Muscle layer of duodenum (tissue), 2 donors: Measurements from ENCODE around the gene EPHA10.

ENCODE experiments used
- H3K27ac ChIP-seq: one replicate; pipeline ENCODE4 v1.7.0; 2013; ENCODE audit warnings: mild to moderate bottlenecking, low read length
- H3K27me3 ChIP-seq: one replicate; pipeline ENCODE4 v1.7.0; 2013; ENCODE audit warnings: low read depth, mild to moderate bottlenecking, control low read depth, low read length
- H3K36me3 ChIP-seq, 2 donors: one replicate each; pipeline ENCODE4 v1.7.0; 2013; ENCODE audit warnings: low read length in 2 of 2, control low read depth in 1 of 2, mild to moderate bottlenecking in 1 of 2; ENCODE audit not compliant: insufficient read depth in 2 of 2, control insufficient read depth in 1 of 2
- H3K4me1 ChIP-seq, 2 donors: one replicate each; pipeline ENCODE4 v1.7.0; 2013; ENCODE audit warnings: low read length in 2 of 2, mild to moderate bottlenecking in 2 of 2, control low read depth in 1 of 2, moderate library complexity in 1 of 2; ENCODE audit not compliant: insufficient read depth in 2 of 2, control insufficient read depth in 1 of 2
- H3K4me3 ChIP-seq, 2 donors: one replicate each; pipeline ENCODE4 v1.7.0; 2013; ENCODE audit warnings: low read length in 2 of 2, low read depth in 1 of 2, mild to moderate bottlenecking in 1 of 2
- H3K9me3 ChIP-seq, 2 donors: one replicate each; pipeline ENCODE4 v1.7.0; 2013; ENCODE audit warnings: low read length in 2 of 2, control low read depth in 1 of 2, mild to moderate bottlenecking in 1 of 2; ENCODE audit not compliant: control insufficient read depth in 1 of 2
- donor health status: healthy.

EPHA10 gene

DNA sequence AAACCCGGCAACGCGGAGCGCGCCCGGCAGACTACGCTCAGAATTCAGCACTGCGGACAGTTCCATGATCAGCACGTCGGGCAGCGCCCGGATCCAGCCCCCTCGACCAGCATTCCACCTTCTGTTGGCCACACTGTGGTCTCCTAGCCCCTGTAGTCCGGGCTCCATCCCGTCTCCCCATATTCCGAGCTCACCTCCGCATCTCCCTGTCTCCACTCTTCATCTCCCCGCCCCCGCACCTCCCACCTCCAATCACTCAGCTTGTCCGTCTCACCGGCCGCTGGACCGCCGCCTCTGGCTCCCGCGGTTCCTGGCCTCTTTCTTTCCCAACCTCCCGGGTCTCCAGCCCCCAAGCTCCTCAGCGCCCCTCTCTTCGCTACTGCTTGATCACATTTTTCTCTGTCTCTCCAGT is 500 bp downstream of the EPHA10 start:
- H3K4me3 ChIP-seq: no peak overlapping the region
- peaks cover 48% of the 10 kb centered on the region for H3K27me3 ChIP-seq
- H3K36me3 ChIP-seq: no peaks in the 10 kb centered on the region
- no peak overlapping the region for H3K27ac ChIP-seq
- no peaks in the 10 kb centered on the region for H3K4me1 ChIP-seq
- H3K9me3 ChIP-seq: no peaks in the 10 kb centered on the region

DNA sequence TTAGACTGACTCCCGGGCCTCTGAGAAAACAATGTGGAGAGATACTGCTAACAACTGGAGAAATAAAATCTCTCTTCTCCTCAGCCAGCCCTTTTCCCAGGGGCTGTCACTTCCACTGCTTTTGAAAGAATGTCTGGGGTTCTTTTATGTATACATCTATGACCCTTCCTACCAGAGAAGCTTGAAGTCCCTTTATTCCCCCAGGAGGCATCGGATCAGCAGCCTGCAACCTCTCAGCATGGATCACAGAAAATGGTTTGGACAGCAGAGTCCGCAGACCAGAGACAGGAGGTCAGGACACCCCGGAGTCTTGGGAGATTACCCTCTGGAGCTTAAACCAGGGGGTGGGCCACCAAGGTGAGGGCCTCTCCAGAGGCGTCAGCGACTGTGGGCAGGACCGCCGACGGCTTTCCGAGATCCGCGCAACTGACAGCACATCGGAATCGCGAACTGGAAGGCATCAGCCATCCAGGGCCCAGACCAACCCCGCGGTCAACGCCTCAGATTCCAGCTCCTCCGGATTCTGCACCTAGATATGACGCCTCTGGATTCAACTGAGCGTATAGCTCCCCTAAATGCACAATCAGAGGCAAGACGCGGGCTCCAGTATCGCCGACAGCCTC is 1.0 kb downstream of the EPHA10 start:
- Histone ChIP-seq H3K9me3 (no peaks in the 10 kb centered on the region), H3K27me3 (peaks cover 48% of the 10 kb centered on the region), H3K27ac (no peak overlapping the region), H3K4me3 (no peak overlapping the region), H3K36me3 (no peaks in the 10 kb centered on the region), H3K4me1 (no peaks in the 10 kb centered on the region)

DNA sequence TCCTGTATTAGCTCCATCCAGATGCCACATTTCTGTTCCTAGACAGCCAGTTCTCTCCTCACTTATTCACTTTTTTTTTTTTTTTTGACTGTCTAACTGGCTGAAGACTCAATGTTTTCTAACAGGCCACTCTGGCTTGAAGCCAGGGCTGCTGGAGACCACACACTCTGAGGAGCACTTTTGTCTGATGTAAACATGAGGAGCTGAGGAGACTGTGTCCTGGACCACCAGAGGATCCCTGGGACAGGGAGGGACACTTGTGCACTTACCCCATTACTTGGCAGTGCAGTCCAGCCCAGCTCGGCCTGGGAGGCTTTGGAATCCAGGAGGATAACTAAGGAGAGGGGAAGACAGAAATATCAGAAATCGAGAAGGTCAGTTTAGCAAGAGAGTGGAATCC is 2.4 kb downstream of the EPHA10 start:
- peaks cover 48% of the 10 kb centered on the region for H3K27me3 ChIP-seq

DNA sequence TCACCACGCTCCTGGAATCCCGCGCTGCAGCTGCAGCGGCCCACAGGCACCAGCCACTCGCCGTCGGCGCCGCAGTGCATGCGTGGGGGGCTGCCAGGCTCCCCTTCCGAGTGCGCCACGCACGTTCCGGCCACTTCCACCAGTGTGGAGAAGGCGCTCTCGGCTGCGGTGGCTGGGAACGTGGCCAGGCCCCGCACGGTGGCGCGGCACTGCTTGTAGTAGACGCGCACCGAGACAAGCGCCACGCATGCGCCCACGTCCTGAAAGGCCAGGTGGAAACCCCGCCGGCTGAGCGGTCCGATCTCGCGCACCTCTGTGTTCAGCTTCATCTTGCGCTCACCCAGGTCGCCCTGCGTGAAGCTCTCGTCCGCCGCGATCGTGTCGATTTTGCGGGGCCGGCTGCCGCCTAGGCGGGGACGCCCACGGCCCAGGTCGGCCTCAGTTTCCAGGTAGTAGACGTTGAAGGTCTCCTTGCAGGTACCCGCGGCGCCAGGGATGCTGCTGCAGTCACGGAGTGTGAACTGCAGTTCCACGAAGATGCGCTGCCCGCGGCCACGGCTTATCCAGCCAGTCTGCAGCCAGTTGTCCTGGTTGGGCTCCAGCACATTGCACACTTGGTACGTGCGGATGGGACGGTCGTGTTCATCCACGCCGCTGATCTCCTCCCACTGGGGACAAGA is 3.4 kb downstream of the EPHA10 start:
- Histone ChIP-seq H3K36me3 (no peaks in the 10 kb centered on the region), H3K27me3 (peaks cover 43% of the 10 kb centered on the region), H3K9me3 (no peaks in the 10 kb centered on the region), H3K4me3 (no peak overlapping the region), H3K4me1 (no peaks in the 10 kb centered on the region), H3K27ac (no peak overlapping the region)

More for the DNA sequence above, 2.4 kb downstream of the EPHA10 start:
- Histone ChIP-seq H3K36me3 (no peaks in the 10 kb centered on the region), H3K4me1 (no peaks in the 10 kb centered on the region), H3K4me3 (no peak overlapping the region), H3K27ac (no peak overlapping the region), H3K9me3 (no peaks in the 10 kb centered on the region)

DNA sequence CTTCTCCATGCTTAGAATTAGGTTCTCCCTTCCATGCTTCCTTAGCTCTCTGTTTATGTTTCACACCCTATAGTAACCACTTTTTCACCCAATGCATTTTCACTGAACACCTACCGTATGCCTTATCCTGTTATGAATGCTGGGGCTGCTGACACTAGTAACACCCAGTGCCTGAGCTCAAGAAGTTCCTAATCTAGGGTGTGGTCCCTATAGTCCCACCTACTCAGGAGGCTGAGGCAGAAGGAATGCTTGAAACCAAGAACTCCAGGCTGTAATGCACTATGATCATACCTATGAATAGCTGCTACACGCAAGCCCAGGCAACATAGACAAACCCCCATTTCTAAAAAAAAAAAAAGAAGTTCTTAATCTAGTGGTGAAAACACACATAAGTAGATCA is 5.5 kb downstream of the EPHA10 start:
- Histone ChIP-seq H3K27me3 (peaks cover 28% of the 10 kb centered on the region), H3K27ac (no peak overlapping the region), H3K4me3 (no peak overlapping the region), H3K36me3 (no peaks in the 10 kb centered on the region), H3K9me3 (no peaks in the 10 kb centered on the region), H3K4me1 (no peaks in the 10 kb centered on the region)

DNA sequence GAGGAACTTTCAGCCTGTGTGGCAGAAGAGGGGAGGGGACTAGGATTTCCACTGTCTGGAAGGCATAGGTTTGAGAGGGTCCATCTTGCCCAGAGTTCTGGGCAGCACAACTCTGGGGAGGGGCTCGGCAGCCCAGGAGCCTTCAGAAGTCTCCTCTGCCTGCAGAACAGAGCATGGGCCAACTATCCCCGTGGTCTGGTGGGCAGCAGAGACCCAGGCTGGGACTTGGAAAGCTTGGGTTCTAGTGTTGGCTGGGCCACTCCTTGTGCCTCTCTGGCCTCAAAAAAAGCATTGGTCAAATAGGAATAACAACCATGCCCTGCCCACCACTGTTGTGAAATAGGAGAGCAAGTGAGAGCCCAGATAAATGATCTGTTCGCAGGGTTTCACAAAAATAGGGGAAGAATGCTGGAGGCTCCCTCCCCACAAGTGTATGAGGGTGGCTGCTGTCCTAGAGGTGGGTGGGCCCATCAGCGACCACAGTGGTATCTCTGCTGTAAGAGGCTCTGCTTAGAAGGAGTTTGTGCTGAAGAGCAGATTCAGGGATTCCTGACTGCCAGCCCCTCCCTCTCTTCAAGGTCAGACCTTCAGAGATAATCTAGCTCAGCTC is 8.9 kb downstream of the EPHA10 start:
- no peaks in the 10 kb centered on the region for H3K36me3 ChIP-seq
- H3K9me3 ChIP-seq: no peaks in the 10 kb centered on the region
- H3K4me3 ChIP-seq: no peak overlapping the region
- no peaks in the 10 kb centered on the region for H3K4me1 ChIP-seq
- H3K27me3 ChIP-seq: peaks cover 21% of the 10 kb centered on the region
- no peak overlapping the region for H3K27ac ChIP-seq

DNA sequence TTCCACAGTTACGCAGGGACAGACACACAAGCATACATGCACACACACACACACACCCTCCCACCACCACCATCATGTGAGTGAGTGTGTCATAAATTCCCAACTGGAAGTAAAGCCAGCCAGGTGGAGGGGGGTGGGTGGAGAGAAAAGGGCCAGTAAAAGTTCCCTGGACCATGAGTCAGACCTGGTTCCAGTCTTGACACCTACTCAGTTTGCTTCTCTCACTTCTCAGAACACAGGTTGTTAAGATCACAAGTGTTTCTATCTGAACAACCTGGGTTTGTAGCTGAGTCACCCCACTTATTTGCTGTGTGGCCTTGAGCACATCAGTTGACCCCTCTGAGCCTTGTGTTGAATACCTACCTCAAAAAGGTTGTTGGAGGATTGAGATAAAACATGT is 9.6 kb downstream of the EPHA10 start:
- Histone ChIP-seq H3K4me1 (no peaks in the 10 kb centered on the region), H3K4me3 (no peak overlapping the region), H3K9me3 (no peaks in the 10 kb centered on the region), H3K27me3 (peaks cover 21% of the 10 kb centered on the region), H3K36me3 (no peaks in the 10 kb centered on the region), H3K27ac (no peak overlapping the region)

DNA sequence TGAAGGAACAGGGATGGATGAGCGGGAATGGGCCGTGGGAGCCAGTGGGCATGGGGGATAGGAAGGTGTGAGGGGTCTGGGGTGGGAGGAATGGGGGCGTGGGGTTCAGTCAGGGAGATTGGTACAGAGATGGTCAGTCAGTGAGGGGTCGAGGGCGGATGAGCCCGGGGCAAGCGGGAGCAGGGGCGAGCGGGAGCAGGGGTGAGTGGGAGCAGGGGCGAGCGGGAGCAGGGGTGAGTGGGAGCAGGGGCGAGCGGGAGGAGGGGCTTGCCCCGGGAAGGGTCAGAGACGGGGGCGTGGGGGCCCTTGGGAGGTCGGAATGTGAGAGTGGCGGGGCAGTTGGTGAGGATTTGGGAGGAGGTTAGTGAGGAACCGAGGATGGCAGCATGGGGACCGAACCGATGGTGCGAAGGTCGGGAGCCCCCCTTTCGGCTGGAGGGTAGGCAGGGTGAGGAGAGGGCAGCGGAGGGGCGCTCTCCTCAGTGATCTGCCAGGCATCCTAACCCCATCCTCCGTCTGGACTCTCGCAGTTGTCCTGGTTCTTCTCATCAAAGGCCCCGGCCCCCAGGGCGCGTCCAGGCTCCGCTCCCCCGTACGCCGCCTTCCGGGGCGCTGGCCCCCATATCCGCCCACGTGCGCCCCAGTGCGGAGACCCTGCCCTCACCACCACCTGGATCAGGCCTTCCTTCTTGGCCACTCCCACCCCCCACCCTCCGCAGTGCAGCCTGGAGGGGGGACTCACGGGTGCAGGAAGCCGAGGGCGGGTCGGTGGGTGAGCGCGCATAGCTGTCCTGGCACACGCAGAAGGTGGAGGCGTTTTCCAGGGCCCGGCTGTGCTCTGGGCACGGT is 11.2 kb downstream of the EPHA10 start:
- Histone ChIP-seq H3K9me3 (no peaks in the 10 kb centered on the region), H3K4me1 (no peaks in the 10 kb centered on the region), H3K27me3 (peaks cover 21% of the 10 kb centered on the region), H3K4me3 (no peak overlapping the region), H3K27ac (no peak overlapping the region), H3K36me3 (no peaks in the 10 kb centered on the region)

DNA sequence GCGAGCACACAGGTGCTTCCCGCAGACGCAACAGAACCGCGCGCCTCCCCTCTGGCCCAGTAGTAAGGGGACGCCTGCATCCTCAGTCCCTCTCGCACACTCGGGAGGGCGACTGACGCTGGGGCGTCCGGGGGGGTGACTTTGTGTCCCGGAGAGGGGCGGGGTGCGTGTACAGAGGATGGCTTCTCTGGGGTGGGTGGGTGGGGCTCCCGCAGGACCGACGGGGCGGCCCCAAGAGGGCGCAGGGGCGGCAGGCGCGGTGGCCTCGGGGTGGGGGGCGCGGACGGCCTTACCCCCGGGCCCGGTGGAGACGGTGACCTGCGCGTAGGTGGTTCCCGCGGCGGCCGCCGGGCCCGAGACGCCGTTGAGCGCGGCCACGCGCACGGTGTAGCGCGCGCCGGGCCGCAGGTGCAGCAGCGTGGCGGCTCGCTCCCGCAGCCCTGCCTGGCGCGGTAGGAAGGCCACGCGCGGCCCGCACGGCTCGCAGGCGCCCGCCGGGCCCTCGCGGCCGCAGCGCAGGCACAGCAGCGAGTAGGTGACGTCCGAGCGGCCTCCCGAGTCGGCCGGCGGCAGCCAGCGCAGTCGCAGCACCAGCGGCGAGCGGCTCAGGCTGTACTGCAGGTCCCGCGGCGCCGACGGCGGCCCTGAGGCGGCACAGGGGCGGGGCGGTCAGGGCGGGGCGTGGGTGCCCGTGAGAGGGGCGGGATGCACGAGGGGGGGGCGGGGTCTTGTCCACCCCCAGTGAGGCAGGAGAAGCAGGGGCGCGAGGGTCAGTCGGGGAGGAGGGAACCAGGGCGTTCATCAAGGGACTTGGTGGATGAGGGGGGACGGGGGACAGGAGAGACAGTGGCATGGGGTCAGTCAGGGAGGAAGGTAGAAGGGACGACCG is 12.1 kb downstream of the EPHA10 start:
- no peaks in the 10 kb centered on the region for H3K36me3 ChIP-seq
- H3K27me3 ChIP-seq: peaks cover 21% of the 10 kb centered on the region
- no peaks in the 10 kb centered on the region for H3K4me1 ChIP-seq
- no peaks in the 10 kb centered on the region for H3K9me3 ChIP-seq
- no peak overlapping the region for H3K27ac ChIP-seq
- H3K4me3 ChIP-seq: no peak overlapping the region

DNA sequence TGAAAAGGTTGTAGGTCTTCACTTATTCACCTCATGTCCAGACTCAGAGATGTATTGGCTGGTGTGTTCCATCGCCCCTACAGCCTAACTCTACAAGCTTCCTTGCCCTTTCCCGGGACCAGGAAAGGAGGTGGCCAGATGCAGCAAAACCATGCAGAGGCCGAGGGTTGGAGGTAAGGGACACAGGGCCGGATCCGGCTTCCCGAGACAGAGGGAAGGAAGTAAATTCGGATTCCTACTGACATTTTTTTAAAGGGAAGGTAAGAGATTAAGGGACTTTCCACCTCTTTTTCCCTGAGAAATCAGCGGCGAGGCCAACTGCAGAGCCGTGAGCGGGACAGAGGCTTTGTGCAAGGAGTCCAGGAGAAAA is 12.7 kb downstream of the EPHA10 start:
- Histone ChIP-seq H3K4me3 (no peak overlapping the region), H3K4me1 (no peaks in the 10 kb centered on the region), H3K9me3 (peaks cover 0 to 2% of the 10 kb centered on the region in 2 donors), H3K27me3 (peaks cover 21% of the 10 kb centered on the region), H3K36me3 (no peaks in the 10 kb centered on the region), H3K27ac (no peak overlapping the region)
